Esophagus squamous epithelium (tissue), 5 donors: ENCODE data around the gene PRKAB1. TPM values are rescaled to one million over a fixed set of nuclear protein-coding genes. Genes with fewer than 3 reads are reported as not detected.
"Not testable (repeated sequence)": the region's sequence is repeated elsewhere in the genome, so short reads cannot be mapped to it uniquely, and the experiment has no call there.

Source experiments
- DNase-seq: peaks from one replicate; lab custom pipeline; 2025; lab: John Stamatoyannopoulos, UW
- H3K27ac ChIP-seq, 4 donors: fragments of 200-600 bp; sonication (generic); one replicate each; pipeline ENCODE4 v1.5.1; 2016 to 2019; ENCODE audit warnings: mild to moderate bottlenecking in 1 of 4
- H3K27me3 ChIP-seq, 4 donors: fragments of 200-600 bp; sonication (generic); 1 replicate in 3 of 4; 2 replicates in 1 of 4; pipeline versions ENCODE4 v1.5.1 to v1.6.0; 2017 to 2021; ENCODE audit warnings: antibody characterized with exemption in 1 of 4
- H3K36me3 ChIP-seq, 3 donors: fragments of 200-600 bp; sonication (generic); one replicate each; pipeline ENCODE4 v1.5.1; 2016 to 2019
- H3K4me1 ChIP-seq, 3 donors: fragments of 200-600 bp; sonication (generic); one replicate each; pipeline ENCODE4 v1.5.1; 2017 to 2019
- H3K4me3 ChIP-seq, 4 donors: fragments of 200-600 bp; sonication (generic); 1 replicate in 3 of 4; 2 replicates in 1 of 4; pipeline ENCODE4 v1.5.1; 2016 to 2019; ENCODE audit warnings: mild to moderate bottlenecking in 2 of 4, moderate library complexity in 1 of 4
- H3K9me3 ChIP-seq, 3 donors: fragments of 200-600 bp; sonication (generic); one replicate each; pipeline ENCODE4 v1.5.1; 2016 to 2019
- CTCF ChIP-seq, 6 experiments: fragments of 450-650 bp in 4 of 6; fragments of 200-600 bp in 2 of 6; sonication (generic) in 2 of 6; IDR thresholded peaks; one replicate each; pipeline ENCODE4 v1.5.1; 2016 to 2019; ENCODE audit warnings: antibody characterized with exemption in 6 of 6, mild to moderate bottlenecking in 4 of 6, moderate library complexity in 4 of 6
- POLR2A ChIP-seq, 4 donors: fragments of 450-650 bp; IDR thresholded peaks; one replicate each; pipeline ENCODE4 v1.6.1; 2017; ENCODE audit warnings: antibody characterized with exemption in 4 of 4, mild to moderate bottlenecking in 4 of 4, moderate library complexity in 3 of 4
- WGBS, 2 donors: methylation state at CpG; one replicate each; pipeline ENCODE4 v1.1.5; 2018; 5-methylcytosine and 5-hydroxymethylcytosine counted together
- intact Hi-C: fragments of 100-400 bp; cut with DNase I; formaldehyde crosslinking; loops from one replicate; pipeline ENCODE4 v1.15.0; 2022
- total RNA-seq, 4 donors: library from RNA; depleted of rRNA; stranded (reverse); fragments of >200 nt; gene quantifications; one replicate each; pipeline ENCODE4 v1.1.0, GENCODE V29; 2016
- donor health status: DM: yes; HTN: yes; CAD: no.

PRKAB1 gene
- total RNA-seq, 4 donors from 2014 or later = 18.2 to 217 (median 46.7) TPM

GRCh38 chr12:119705182-119705581, 37.2 kb downstream of the PRKAB1 start:
- Histone ChIP-seq H3K36me3 (peaks cover 0 to 22% (median 0%) of the 10 kb centered on the region in 3 donors), H3K4me3 (no peak overlapping the region), H3K4me1 (peaks cover 0 to 4% (median 0%) of the 10 kb centered on the region in 3 donors), H3K9me3 (no peaks in the 10 kb centered on the region), H3K27ac (no peak overlapping the region), H3K27me3 (no peaks in the 10 kb centered on the region)
- no peak for DNase-seq
- no peak for TF ChIP-seq POLR2A (IDR thresholded peaks at IDR 0.05)
- TF ChIP-seq CTCF (IDR thresholded peaks at IDR 0.05) = no peak
- intact Hi-C loops = no loop called here
- WGBS, 2 donors = 80 to 90% methylated on average over 7 of the region's 7 CpGs

GRCh38 chr12:119706427-119706826, 38.5 kb downstream of the PRKAB1 start:
- H3K4me3 ChIP-seq, H3K27me3 ChIP-seq, H3K9me3 ChIP-seq, DNase-seq, H3K27ac ChIP-seq, intact Hi-C loops: not testable (repeated sequence)
- 92 to 94% methylated on average over 1 of the region's 1 CpG for WGBS, 2 donors
- H3K36me3 ChIP-seq = peaks cover 0 to 14% (median 0%) of the 10 kb centered on the region in 3 donors
- peaks cover 0 to 17% (median 3%) of the 10 kb centered on the region in 3 donors for H3K4me1 ChIP-seq

GRCh38 chr12:119710374-119710964, 42.5 kb downstream of the PRKAB1 start:
- H3K4me3 ChIP-seq = no peak overlapping the region
- TF ChIP-seq POLR2A (IDR thresholded peaks at IDR 0.05) (no peak), CTCF (IDR thresholded peaks at IDR 0.05) (no peak)
- H3K9me3 ChIP-seq = no peaks in the 10 kb centered on the region
- H3K27me3 ChIP-seq = no peaks in the 10 kb centered on the region
- no peak for DNase-seq
- intact Hi-C loops = no loop called here
- 61 to 65% methylated on average over 11 of the region's 11 CpGs for WGBS, 2 donors
- peaks cover 0 to 42% (median 3%) of the 10 kb centered on the region in 3 donors for H3K4me1 ChIP-seq
- peak overlapping the region; percentile 11 to 75 (median 34) for H3K27ac ChIP-seq
- H3K36me3 ChIP-seq = peaks cover 0 to 23% (median 0%) of the 10 kb centered on the region in 3 donors

- DNase-seq = no peak
- intact Hi-C loops = no loop called here
- TF ChIP-seq POLR2A (IDR thresholded peaks at IDR 0.05) (no peak), CTCF (IDR thresholded peaks at IDR 0.05) (no peak)
- Histone ChIP-seq H3K4me3 (no peak overlapping the region), H3K27me3 (no peaks in the 10 kb centered on the region), H3K36me3 (peaks cover 0 to 23% (median 0%) of the 10 kb centered on the region in 3 donors), H3K27ac (peak overlapping the region; percentile 11 to 75 (median 34)), H3K4me1 (peaks cover 3 to 47% (median 6%) of the 10 kb centered on the region in 3 donors), H3K9me3 (no peaks in the 10 kb centered on the region)
- WGBS, 2 donors = 56 to 58% methylated on average over 15 of the region's 15 CpGs
Observed at GRCh38 chr12:119710965-119711551, 43.1 kb downstream of the PRKAB1 start.

GRCh38 chr12:119711693-119712092, 43.8 kb downstream of the PRKAB1 start:
- Histone ChIP-seq H3K4me3 (no peak overlapping the region), H3K27ac (peak overlapping the region in 2 of 4 donors; percentile 11 to 75), H3K4me1 (peaks cover 4 to 54% (median 8%) of the 10 kb centered on the region in 3 donors), H3K36me3 (peaks cover 0 to 18% (median 0%) of the 10 kb centered on the region in 3 donors), H3K9me3 (no peaks in the 10 kb centered on the region), H3K27me3 (no peaks in the 10 kb centered on the region)
- 94 to 95% methylated on average over 4 of the region's 4 CpGs for WGBS, 2 donors
- intact Hi-C loops = no loop called here
- TF ChIP-seq POLR2A (IDR thresholded peaks at IDR 0.05) = no peak
- no peak for TF ChIP-seq CTCF (IDR thresholded peaks at IDR 0.05)
- no peak for DNase-seq
